GM12878 (cell line): Measurements from ENCODE around the gene ENDOV. TPM values are rescaled to one million over a fixed set of nuclear protein-coding genes. Genes with fewer than 3 reads are reported as not detected.

Experiments used
- ATAC-seq: fragments of 200-7000 bp; cut with Tn5 transposase; 3 replicates; pipeline ENCODE4 v1.9.1; 2020; ENCODE audit warnings: mild to moderate bottlenecking, moderate library complexity
- BruUV-seq: library from RNA; stranded (reverse); fragments of 400-500 nt; replicated peaks from 2 replicates; lab custom pipeline; 2021; lab: Mats Ljungman, UMichigan
- CTCF ChIA-PET: fragments of 300-600 bp; sonication (Branson Sonifier 250); formaldehyde crosslinking; extraction: SDS; loops from one replicate; lab custom pipeline; 2021; ENCODE audit warnings: inconsistent platforms; lab: Yijun Ruan, JAX
- POLR2A ChIA-PET: fragments of 350-600 bp; formaldehyde crosslinking; extraction: SDS; loops from one replicate; lab custom pipeline; 2021; ENCODE audit warnings: inconsistent platforms; lab: Charles Lee
- RAD21 ChIA-PET: fragments of 300-600 bp; sonication (Branson Sonifier 250); formaldehyde crosslinking; loops from one replicate; lab custom pipeline; 2023; ENCODE audit warnings: antibody characterized with exemption; ENCODE audit not compliant: unreplicated experiment; lab: Charles Lee
- SMC1A ChIA-PET: fragments of 300-600 bp; sonication (Branson Sonifier 250); formaldehyde crosslinking; loops from one replicate; lab custom pipeline; 2023; ENCODE audit not compliant: unreplicated experiment, uncharacterized antibody; lab: Charles Lee
- DNase-seq: peaks from one replicate; pipeline ENCODE4 v3.0.0-alpha.2; 2011; ENCODE audit warnings: low read depth, low spot score
- FAIRE-seq: peaks from 3 replicates; lab custom pipeline; 2011; peaks lifted over from hg19 to GRCh38; lab: Jason Lieb, UNC
- H2AFZ ChIP-seq: 2 replicates; pipeline ENCODE4 v1.6.0; 2011; ENCODE audit warnings: low read depth, low read length, control low read depth; ENCODE audit not compliant: control insufficient read depth
- H3K27ac ChIP-seq: 2 replicates; pipeline ENCODE4 v1.5.1; 2011; ENCODE audit warnings: control low read depth; ENCODE audit not compliant: control insufficient read depth, insufficient read depth
- H3K27me3 ChIP-seq, 2 experiments: replicated peaks in 1 of 2; 2 replicates each; pipeline versions ENCODE4 v1.6.0 to v1.6.1; 2011; ENCODE audit warnings: low read length in 1 of 2; ENCODE audit not compliant: control insufficient read depth in 2 of 2, insufficient read depth in 2 of 2
- H3K36me3 ChIP-seq, 2 experiments: 2 replicates each; pipeline ENCODE4 v1.5.1; 2011; ENCODE audit warnings: low read length in 1 of 2; ENCODE audit not compliant: control insufficient read depth in 2 of 2, insufficient read depth in 2 of 2
- H3K4me1 ChIP-seq: 2 replicates; pipeline ENCODE4 v1.6.1; 2011; ENCODE audit warnings: mild to moderate bottlenecking, low read length, moderate library complexity, mixed read lengths; ENCODE audit not compliant: control insufficient read depth, insufficient read depth
- H3K4me2 ChIP-seq: 2 replicates; pipeline ENCODE4 v1.6.0; 2011; ENCODE audit warnings: control low read depth; ENCODE audit not compliant: control insufficient read depth, insufficient read depth
- H3K4me3 ChIP-seq: fragments of 200-600 bp; sonication (generic); 2 replicates; pipeline ENCODE4 v1.5.1; 2016
- H3K79me2 ChIP-seq: 2 replicates; pipeline ENCODE4 v1.6.0; 2011; ENCODE audit warnings: low read length; ENCODE audit not compliant: control insufficient read depth, insufficient read depth
- H3K9ac ChIP-seq: 2 replicates; pipeline ENCODE4 v1.8.0; 2011; ENCODE audit warnings: low read length, control low read depth, mixed read lengths; ENCODE audit not compliant: control insufficient read depth, insufficient read depth
- H3K9me3 ChIP-seq: replicated peaks from 3 replicates; pipeline ENCODE4 v1.5.1; 2011; ENCODE audit warnings: mild to moderate bottlenecking, low read length; ENCODE audit not compliant: control insufficient read depth, insufficient read depth
- H4K20me1 ChIP-seq: 2 replicates; pipeline ENCODE4 v1.6.0; 2011; ENCODE audit not compliant: control insufficient read depth, insufficient read depth
- HDAC6 ChIP-seq: fragments of 200-600 bp; sonication (generic); IDR thresholded peaks from one replicate; pipeline ENCODE4 v1.8.0; 2017; ENCODE audit warnings: antibody characterized with exemption; ENCODE audit not compliant: unreplicated experiment
- IKZF2 ChIP-seq, 2 experiments: fragments of 450-650 bp; IDR thresholded peaks; 2 replicates each; pipeline ENCODE4 v1.6.1; 2017; ENCODE audit warnings: mild to moderate bottlenecking in 2 of 2, moderate library complexity in 2 of 2
- NBN ChIP-seq: fragments of 450-650 bp; IDR thresholded peaks from 2 replicates; pipeline ENCODE4 v1.6.1; 2016
- NFIC ChIP-seq: IDR thresholded peaks from 2 replicates; pipeline ENCODE4 v1.6.1; 2012; ENCODE audit warnings: low read depth, mild to moderate bottlenecking, inconsistent platforms, low read length, moderate library complexity
- PAX5 ChIP-seq: IDR thresholded peaks from 2 replicates; pipeline ENCODE4 v1.6.1; 2011; ENCODE audit warnings: low read depth, low read length, borderline replicate concordance
- POLR2A ChIP-seq: IDR thresholded peaks from 2 replicates; pipeline ENCODE4 v1.6.1; 2011; ENCODE audit warnings: low read depth, mild to moderate bottlenecking, low read length
- TARDBP ChIP-seq: IDR thresholded peaks from 2 replicates; pipeline ENCODE4 v1.6.1; 2016; ENCODE audit warnings: borderline replicate concordance
- WGBS: methylation state at CpG from one replicate; pipeline ENCODE4 v1.1.6; 2016; ENCODE audit warnings: low lambda C conversion rate; ENCODE audit not compliant: insufficient replicate concordance, insufficient coverage; ENCODE audit errors: missing lambda C conversion rate; 5-methylcytosine and 5-hydroxymethylcytosine counted together
- in situ Hi-C: fragments of 300-500 bp; cut with MboI; formaldehyde crosslinking; loops from 9 replicates; pipeline ENCODE4 v1.14.3; 2018; ENCODE audit warnings: mixed read lengths
- intact Hi-C: fragments of 100-400 bp; cut with micrococcal nuclease; formaldehyde crosslinking; loops from one replicate; pipeline ENCODE4 v1.14.2; 2022; ENCODE audit not compliant: unreplicated experiment
- polyA plus RNA-seq, 11 experiments: library from polyadenylated mRNA; depleted of rRNA in 4 of 11; unstranded in 6 of 11; stranded (reverse) in 5 of 11; fragments of >200 nt; fragmentation: Nextera tagmentation in 4 of 11; fragmentation: Illumina TruSeq in 1 of 11; extraction: Ambion mirVana in 4 of 11; extraction: Trizol in 1 of 11; gene quantifications; 1 replicate in 1 of 11; 2 replicates in 10 of 11; pipeline versions ENCODE4 v1.2.1 to v1.2.3, GENCODE V29; 2011 to 2016; ENCODE audit warnings: inconsistent platforms in 2 of 11, missing spikeins in 2 of 11, low read depth in 1 of 11
- total RNA-seq, 4 experiments: library from RNA; depleted of rRNA in 3 of 4; stranded (reverse); fragments of >200 nt in 3 of 4; fragmentation: Illumina TruSeq in 1 of 4; extraction: Trizol in 1 of 4; gene quantifications; 2 replicates each; pipeline versions ENCODE4 v1.2.1 to v1.2.3, GENCODE V29; 2013 to 2021
- TF ChIP-seq, protein P1 (sequence below): fragments of 450-650 bp; IDR thresholded peaks from 2 replicates; pipeline ENCODE4 v1.6.1; 2016; ENCODE audit warnings: mild to moderate bottlenecking, moderate library complexity, borderline replicate concordance
- TF ChIP-seq, protein P2 (sequence below): fragments of 450-650 bp; formaldehyde crosslinking; IDR thresholded peaks from 2 replicates; pipeline ENCODE4 v1.5.0; 2022; ENCODE audit warnings: mild to moderate bottlenecking, missing genetic modification characterization
- TF ChIP-seq, protein P3 (sequence below): fragments of 450-650 bp; IDR thresholded peaks from 2 replicates; pipeline ENCODE4 v1.6.1; 2017; ENCODE audit warnings: mild to moderate bottlenecking, low read depth, inconsistent platforms; ENCODE audit not compliant: poor library complexity, severe bottlenecking
- TF ChIP-seq, protein P4 (sequence below): fragments of 450-650 bp; formaldehyde crosslinking; IDR thresholded peaks from 2 replicates; pipeline ENCODE4 v1.4.0; 2020; ENCODE audit warnings: mild to moderate bottlenecking, moderate library complexity

Gene ENDOV
- total and polyA plus RNA-seq, 10 of the 15 experiments (the other 5 are each of a cell fraction or from before 2014, with no cell fraction given) = 0.63 to 11.9 (median 8.1) TPM

DNA sequence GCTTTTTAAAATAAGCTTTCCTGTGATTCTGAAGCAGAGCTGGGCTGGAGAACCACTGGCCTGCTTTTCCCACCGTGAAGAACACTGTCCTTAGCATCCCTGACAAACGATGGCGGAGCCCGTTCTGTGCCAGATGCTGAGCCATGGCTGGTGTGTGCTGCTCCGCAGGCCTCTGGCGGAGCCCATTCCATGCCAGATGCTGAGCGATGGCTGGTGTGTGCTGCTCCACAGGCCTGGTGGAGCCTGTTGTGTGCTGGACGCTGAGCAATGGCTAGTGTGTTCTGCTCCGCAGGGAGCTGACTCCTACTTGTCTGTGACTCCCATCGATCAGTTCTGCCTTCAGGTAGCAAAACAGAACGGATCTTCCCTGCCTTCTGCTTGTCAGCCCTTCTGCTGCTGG is 4.3 kb downstream of the ENDOV start:
- WGBS = 89% methylated on average over 11 of the region's 11 CpGs
- SMC1A ChIA-PET = no interaction called here
- no TSS peak for BruUV-seq
- H2AFZ ChIP-seq = no peak overlapping the region
- H3K27me3 ChIP-seq = no peaks in the 10 kb centered on the region
- POLR2A ChIA-PET = interaction anchor here (0.6 kb wide), 1 partner anchor 337 kb away, joined by 5 read pairs; no protein-coding TSS in a partner anchor
- no peak for ATAC-seq
- CTCF ChIA-PET = no interaction called here
- FAIRE-seq = no peak
- RAD21 ChIA-PET = no interaction called here
- peaks cover 5% of the 10 kb centered on the region for H3K79me2 ChIP-seq
- no peak overlapping the region for H3K4me2 ChIP-seq
- H3K9ac ChIP-seq = no peak overlapping the region
- H4K20me1 ChIP-seq = no peaks in the 10 kb centered on the region; the same call in 1 of the 2 replicates
- no peaks in the 10 kb centered on the region for H3K9me3 ChIP-seq
- H3K4me3 ChIP-seq = no peak overlapping the region
- intact Hi-C loops (no loop called here), in situ Hi-C loops (no loop called here)
- H3K27ac ChIP-seq = no peak overlapping the region
- H3K4me1 ChIP-seq = no peaks in the 10 kb centered on the region
- DNase-seq = no peak
- no peaks in the 10 kb centered on the region; a peak in 1 of 4 replicates for H3K36me3 ChIP-seq
- TF ChIP-seq TARDBP = no peak
- TF ChIP-seq, protein P1, sequence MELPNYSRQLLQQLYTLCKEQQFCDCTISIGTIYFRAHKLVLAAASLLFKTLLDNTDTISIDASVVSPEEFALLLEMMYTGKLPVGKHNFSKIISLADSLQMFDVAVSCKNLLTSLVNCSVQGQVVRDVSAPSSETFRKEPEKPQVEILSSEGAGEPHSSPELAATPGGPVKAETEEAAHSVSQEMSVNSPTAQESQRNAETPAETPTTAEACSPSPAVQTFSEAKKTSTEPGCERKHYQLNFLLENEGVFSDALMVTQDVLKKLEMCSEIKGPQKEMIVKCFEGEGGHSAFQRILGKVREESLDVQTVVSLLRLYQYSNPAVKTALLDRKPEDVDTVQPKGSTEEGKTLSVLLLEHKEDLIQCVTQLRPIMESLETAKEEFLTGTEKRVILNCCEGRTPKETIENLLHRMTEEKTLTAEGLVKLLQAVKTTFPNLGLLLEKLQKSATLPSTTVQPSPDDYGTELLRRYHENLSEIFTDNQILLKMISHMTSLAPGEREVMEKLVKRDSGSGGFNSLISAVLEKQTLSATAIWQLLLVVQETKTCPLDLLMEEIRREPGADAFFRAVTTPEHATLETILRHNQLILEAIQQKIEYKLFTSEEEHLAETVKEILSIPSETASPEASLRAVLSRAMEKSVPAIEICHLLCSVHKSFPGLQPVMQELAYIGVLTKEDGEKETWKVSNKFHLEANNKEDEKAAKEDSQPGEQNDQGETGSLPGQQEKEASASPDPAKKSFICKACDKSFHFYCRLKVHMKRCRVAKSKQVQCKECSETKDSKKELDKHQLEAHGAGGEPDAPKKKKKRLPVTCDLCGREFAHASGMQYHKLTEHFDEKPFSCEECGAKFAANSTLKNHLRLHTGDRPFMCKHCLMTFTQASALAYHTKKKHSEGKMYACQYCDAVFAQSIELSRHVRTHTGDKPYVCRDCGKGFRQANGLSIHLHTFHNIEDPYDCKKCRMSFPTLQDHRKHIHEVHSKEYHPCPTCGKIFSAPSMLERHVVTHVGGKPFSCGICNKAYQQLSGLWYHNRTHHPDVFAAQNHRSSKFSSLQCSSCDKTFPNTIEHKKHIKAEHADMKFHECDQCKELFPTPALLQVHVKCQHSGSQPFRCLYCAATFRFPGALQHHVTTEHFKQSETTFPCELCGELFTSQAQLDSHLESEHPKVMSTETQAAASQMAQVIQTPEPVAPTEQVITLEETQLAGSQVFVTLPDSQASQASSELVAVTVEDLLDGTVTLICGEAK = no peak
- TF ChIP-seq, protein P2, sequence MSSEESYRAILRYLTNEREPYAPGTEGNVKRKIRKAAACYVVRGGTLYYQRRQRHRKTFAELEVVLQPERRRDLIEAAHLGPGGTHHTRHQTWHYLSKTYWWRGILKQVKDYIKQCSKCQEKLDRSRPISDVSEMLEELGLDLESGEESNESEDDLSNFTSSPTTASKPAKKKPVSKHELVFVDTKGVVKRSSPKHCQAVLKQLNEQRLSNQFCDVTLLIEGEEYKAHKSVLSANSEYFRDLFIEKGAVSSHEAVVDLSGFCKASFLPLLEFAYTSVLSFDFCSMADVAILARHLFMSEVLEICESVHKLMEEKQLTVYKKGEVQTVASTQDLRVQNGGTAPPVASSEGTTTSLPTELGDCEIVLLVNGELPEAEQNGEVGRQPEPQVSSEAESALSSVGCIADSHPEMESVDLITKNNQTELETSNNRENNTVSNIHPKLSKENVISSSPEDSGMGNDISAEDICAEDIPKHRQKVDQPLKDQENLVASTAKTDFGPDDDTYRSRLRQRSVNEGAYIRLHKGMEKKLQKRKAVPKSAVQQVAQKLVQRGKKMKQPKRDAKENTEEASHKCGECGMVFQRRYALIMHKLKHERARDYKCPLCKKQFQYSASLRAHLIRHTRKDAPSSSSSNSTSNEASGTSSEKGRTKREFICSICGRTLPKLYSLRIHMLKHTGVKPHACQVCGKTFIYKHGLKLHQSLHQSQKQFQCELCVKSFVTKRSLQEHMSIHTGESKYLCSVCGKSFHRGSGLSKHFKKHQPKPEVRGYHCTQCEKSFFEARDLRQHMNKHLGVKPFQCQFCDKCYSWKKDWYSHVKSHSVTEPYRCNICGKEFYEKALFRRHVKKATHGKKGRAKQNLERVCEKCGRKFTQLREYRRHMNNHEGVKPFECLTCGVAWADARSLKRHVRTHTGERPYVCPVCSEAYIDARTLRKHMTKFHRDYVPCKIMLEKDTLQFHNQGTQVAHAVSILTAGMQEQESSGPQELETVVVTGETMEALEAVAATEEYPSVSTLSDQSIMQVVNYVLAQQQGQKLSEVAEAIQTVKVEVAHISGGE (CRISPR knock-in tag) = no peak
- TF ChIP-seq POLR2A = no peak
- no peak for TF ChIP-seq IKZF2 (IDR thresholded peaks at IDR 0.05)
- TF ChIP-seq, protein P3, sequence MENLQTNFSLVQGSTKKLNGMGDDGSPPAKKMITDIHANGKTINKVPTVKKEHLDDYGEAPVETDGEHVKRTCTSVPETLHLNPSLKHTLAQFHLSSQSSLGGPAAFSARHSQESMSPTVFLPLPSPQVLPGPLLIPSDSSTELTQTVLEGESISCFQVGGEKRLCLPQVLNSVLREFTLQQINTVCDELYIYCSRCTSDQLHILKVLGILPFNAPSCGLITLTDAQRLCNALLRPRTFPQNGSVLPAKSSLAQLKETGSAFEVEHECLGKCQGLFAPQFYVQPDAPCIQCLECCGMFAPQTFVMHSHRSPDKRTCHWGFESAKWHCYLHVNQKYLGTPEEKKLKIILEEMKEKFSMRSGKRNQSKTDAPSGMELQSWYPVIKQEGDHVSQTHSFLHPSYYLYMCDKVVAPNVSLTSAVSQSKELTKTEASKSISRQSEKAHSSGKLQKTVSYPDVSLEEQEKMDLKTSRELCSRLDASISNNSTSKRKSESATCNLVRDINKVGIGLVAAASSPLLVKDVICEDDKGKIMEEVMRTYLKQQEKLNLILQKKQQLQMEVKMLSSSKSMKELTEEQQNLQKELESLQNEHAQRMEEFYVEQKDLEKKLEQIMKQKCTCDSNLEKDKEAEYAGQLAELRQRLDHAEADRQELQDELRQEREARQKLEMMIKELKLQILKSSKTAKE = no peak
- TF ChIP-seq, protein P4, sequence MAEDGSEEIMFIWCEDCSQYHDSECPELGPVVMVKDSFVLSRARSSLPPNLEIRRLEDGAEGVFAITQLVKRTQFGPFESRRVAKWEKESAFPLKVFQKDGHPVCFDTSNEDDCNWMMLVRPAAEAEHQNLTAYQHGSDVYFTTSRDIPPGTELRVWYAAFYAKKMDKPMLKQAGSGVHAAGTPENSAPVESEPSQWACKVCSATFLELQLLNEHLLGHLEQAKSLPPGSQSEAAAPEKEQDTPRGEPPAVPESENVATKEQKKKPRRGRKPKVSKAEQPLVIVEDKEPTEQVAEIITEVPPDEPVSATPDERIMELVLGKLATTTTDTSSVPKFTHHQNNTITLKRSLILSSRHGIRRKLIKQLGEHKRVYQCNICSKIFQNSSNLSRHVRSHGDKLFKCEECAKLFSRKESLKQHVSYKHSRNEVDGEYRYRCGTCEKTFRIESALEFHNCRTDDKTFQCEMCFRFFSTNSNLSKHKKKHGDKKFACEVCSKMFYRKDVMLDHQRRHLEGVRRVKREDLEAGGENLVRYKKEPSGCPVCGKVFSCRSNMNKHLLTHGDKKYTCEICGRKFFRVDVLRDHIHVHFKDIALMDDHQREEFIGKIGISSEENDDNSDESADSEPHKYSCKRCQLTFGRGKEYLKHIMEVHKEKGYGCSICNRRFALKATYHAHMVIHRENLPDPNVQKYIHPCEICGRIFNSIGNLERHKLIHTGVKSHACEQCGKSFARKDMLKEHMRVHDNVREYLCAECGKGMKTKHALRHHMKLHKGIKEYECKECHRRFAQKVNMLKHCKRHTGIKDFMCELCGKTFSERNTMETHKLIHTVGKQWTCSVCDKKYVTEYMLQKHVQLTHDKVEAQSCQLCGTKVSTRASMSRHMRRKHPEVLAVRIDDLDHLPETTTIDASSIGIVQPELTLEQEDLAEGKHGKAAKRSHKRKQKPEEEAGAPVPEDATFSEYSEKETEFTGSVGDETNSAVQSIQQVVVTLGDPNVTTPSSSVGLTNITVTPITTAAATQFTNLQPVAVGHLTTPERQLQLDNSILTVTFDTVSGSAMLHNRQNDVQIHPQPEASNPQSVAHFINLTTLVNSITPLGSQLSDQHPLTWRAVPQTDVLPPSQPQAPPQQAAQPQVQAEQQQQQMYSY = no peak
- no peak for TF ChIP-seq PAX5
- no peak for TF ChIP-seq NFIC
- TF ChIP-seq HDAC6 = no peak
- TF ChIP-seq NBN = no peak
